ENCODE results near the gene EIF2AK3. TPM values are rescaled to one million over a fixed set of nuclear protein-coding genes. Genes with fewer than 3 reads are reported as not detected.

The EIF2AK3 gene
- polyA plus RNA-seq, 3 donors = 2.0 to 6.6 (median 2.3) TPM

DNA sequence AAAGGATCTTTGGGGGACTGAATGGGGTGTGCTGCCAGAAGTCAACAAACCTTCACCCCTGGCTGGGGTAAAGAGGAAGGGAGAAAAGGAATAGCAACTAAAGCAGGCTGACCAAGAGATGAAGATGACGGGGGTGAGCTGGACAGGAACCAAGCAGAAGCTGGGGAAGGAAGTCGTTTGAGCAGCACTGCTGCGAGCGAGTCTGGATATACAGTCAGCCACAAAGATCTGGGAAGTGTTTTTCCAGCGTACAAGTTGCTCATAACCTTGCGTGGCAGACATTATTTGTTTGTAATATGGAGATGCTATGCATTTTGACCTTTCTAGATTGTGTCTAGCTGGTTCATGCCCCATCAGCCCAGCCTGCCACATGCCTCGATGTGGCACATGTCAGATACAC is 71.2 kb downstream of the EIF2AK3 start:
- no peaks in the 10 kb centered on the region for H3K9me3 ChIP-seq (replicated peaks in 1 of 2; ENCODE audit: control insufficient read depth in 1 of 2, insufficient read depth in 1 of 2, low read length in 2 of 2)
- H3K9ac ChIP-seq (ENCODE audit: insufficient read depth, low read length, poor library complexity, severe bottlenecking) = no peak overlapping the region
- H3K79me2 ChIP-seq (ENCODE audit: insufficient read depth, low read length) = no peaks in the 10 kb centered on the region
- H3K4me2 ChIP-seq (replicated peaks; ENCODE audit: extremely low read depth, low read length, poor library complexity, severe bottlenecking) = no peak overlapping the region
- H3K36me3 ChIP-seq (replicated peaks in 1 of 2; ENCODE audit: control insufficient read depth in 1 of 2, insufficient read depth in 2 of 2, low read length in 2 of 2) = peaks cover 14 to 68% of the 10 kb centered on the region in 2 donors
- no peak overlapping the region for H2AFZ ChIP-seq (ENCODE audit: insufficient read depth, low read depth, low read length, poor library complexity, severe bottlenecking)
- Mint-ChIP-seq H3K27me3 (ENCODE audit: low read depth in 3 of 3) (peaks cover 1 to 8% (median 2%) of the 10 kb centered on the region in 3 donors), H3K4me3 (no peak overlapping the region), H3K4me1 (peaks cover 2% of the 10 kb centered on the region), H3K36me3 (peaks cover 51 to 52% of the 10 kb centered on the region in 2 donors), H3K9me3 (peaks cover 0 to 2% (median 0%) of the 10 kb centered on the region in 7 donors), H3K27ac (peak overlapping the region in 5 of 7 donors; percentile 6 to 80 (median 26))
- TF ChIP-seq CTCF (IDR thresholded peaks at IDR 0.05) = no peak
- H3K4me1 ChIP-seq (ENCODE audit: control insufficient read depth in 1 of 2, insufficient read depth in 2 of 2, low read length in 2 of 2) = no peaks in the 10 kb centered on the region
- WGBS (ENCODE audit: insufficient coverage) = 55% methylated on average over 4 of the region's 7 CpGs
- no peak overlapping the region for H3K4me3 ChIP-seq (replicated peaks in 1 of 3; ENCODE audit: low read depth in 2 of 3, low read length in 3 of 3)
- H4K20me1 ChIP-seq (ENCODE audit: insufficient read depth, low read length) = no peaks in the 10 kb centered on the region
- intact Hi-C loops (cut with micrococcal nuclease) = no loop called here
- no peak for DNase-seq
- H3K27me3 ChIP-seq (ENCODE audit: control insufficient read depth in 2 of 2, insufficient read depth in 2 of 2, low read length in 2 of 2) = no peaks in the 10 kb centered on the region
- H3K27ac ChIP-seq (ENCODE audit: low read depth in 1 of 2, low read length in 2 of 2) = no peak overlapping the region

DNA sequence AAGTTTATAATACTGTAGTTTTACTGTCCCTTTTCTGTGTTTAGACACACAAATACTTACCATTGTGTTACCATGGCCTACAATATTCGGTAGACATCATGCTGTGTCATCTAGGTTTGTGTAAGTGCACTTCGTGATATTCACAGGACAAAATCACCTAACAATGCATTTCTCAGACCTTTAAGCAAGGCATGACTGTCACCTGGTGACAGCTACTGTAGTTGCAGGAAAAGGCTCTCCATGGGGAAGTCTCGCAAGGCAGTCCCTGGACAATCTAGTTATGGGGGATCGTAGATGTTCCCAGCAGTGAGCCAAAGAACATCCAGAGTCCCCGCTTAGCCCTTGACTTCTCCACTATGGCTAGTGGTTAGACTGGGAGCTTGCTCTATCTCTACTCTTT is 73.1 kb downstream of the EIF2AK3 start:
- Histone ChIP-seq H3K36me3 (replicated peaks in 1 of 2; ENCODE audit: control insufficient read depth in 1 of 2, insufficient read depth in 2 of 2, low read length in 2 of 2) (peaks cover 4 to 50% of the 10 kb centered on the region in 2 donors), H3K27ac (ENCODE audit: low read depth in 1 of 2, low read length in 2 of 2) (no peak overlapping the region), H3K4me2 (replicated peaks; ENCODE audit: extremely low read depth, low read length, poor library complexity, severe bottlenecking) (no peak overlapping the region), H3K4me3 (replicated peaks in 1 of 3; ENCODE audit: low read depth in 2 of 3, low read length in 3 of 3) (no peak overlapping the region), H3K79me2 (ENCODE audit: insufficient read depth, low read length) (no peaks in the 10 kb centered on the region), H3K4me1 (ENCODE audit: control insufficient read depth in 1 of 2, insufficient read depth in 2 of 2, low read length in 2 of 2) (no peaks in the 10 kb centered on the region), H2AFZ (ENCODE audit: insufficient read depth, low read depth, low read length, poor library complexity, severe bottlenecking) (no peak overlapping the region), H3K27me3 (ENCODE audit: control insufficient read depth in 2 of 2, insufficient read depth in 2 of 2, low read length in 2 of 2) (peaks cover 12 to 16% of the 10 kb centered on the region in 2 donors), H3K9me3 (replicated peaks in 1 of 2; ENCODE audit: control insufficient read depth in 1 of 2, insufficient read depth in 1 of 2, low read length in 2 of 2) (peaks cover 0 to 6% of the 10 kb centered on the region in 2 donors), H4K20me1 (ENCODE audit: insufficient read depth, low read length) (no peaks in the 10 kb centered on the region), H3K9ac (ENCODE audit: insufficient read depth, low read length, poor library complexity, severe bottlenecking) (no peak overlapping the region)
- H3K4me1 Mint-ChIP-seq = peaks cover 8% of the 10 kb centered on the region
- WGBS (ENCODE audit: insufficient coverage) = 100% methylated on average over 3 of the region's 5 CpGs
- peaks cover 0 to 6% (median 2%) of the 10 kb centered on the region in 7 donors for H3K9me3 Mint-ChIP-seq
- no peak for TF ChIP-seq CTCF (IDR thresholded peaks at IDR 0.05)
- intact Hi-C loops (cut with micrococcal nuclease) = no loop called here
- H3K4me3 Mint-ChIP-seq = no peak overlapping the region
- peaks cover 35 to 36% of the 10 kb centered on the region in 2 donors for H3K36me3 Mint-ChIP-seq
- peaks cover 15 to 25% (median 17%) of the 10 kb centered on the region in 3 donors for H3K27me3 Mint-ChIP-seq (ENCODE audit: low read depth in 3 of 3)
- no peak overlapping the region for H3K27ac Mint-ChIP-seq
- no peak for DNase-seq

All from CD14-positive monocyte (primary cell).